ENCODE measurements around the gene PIGU.
"Not testable (repeated sequence)": the region's sequence is repeated elsewhere in the genome, so short reads cannot be mapped to it uniquely, and the experiment has no call there.

The PIGU gene

DNA sequence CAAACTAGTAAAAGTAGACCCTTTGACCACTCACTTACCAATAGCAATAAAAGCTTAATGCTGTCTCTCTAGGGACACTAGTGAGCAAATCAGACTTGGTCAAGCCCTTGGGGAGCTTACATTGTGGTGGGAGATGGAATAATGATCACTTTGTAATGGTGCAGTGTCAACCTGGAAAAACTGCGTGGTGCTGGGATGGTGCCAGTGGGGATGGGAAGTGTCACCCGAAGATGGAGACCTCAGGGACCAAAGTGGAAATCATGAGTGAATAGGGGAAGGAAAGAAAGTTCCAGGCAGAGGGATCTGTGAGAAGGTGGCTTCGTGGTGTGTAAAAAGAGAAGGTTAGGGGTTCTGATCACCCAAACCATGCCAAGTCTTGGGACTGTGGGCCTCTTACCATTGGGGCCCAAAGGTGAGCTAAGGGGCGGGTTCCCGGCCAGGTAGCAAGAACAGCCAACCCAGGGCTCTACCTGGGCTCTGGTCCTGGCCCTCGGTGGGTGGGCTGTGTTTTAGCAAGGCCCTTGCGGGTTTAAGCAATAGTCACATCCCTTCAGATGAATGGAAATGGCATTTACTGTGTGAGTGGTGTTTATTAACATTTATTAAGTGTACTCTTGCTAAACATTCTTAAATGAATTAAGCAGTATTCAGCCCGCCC is 145.2 kb downstream of the PIGU start:
- no peak for DNase-seq (ENCODE audit: low spot score)

DNA sequence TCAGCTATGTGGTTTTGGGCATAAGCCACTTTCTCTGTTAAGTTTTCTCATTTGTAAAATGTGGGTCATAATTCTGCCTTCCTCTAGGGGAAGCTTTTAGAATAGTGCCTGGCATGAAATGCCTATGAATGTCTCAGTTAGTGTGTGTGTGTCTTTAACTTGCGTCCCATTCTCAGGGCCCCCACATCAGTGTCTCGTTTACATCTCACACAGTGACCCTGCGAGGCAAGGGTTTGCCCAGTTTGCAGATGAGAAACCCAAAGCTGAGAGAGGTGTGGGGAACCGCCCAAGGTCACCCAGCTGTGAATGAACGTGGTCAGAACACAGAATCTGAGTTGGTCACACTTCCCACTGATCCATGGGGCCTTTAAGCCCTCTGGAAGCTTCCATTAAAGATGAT is 146.6 kb downstream of the PIGU start:
- DNase-seq (ENCODE audit: low spot score), result no peak

DNA sequence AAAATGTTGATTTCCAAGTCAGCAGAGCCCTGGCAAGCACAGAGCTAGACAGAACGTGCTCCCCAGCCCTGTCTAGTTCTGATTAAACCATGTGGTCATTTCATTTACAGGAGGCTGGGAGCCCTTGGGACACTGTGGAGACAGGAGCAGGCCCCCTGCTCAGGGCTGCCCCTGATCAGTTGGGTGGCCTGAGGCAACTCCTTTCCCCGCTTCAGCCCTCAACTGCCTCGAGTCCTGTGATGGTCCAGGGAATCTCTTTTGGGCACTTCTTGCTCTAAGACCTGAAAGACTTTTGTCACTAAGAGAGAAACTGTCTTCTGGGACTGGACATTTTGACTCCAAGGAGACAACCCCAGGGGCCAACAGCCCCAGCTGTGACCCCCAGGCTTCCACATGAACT is 147.2 kb downstream of the PIGU start:
- DNase-seq (ENCODE audit: low spot score), result no peak

DNA sequence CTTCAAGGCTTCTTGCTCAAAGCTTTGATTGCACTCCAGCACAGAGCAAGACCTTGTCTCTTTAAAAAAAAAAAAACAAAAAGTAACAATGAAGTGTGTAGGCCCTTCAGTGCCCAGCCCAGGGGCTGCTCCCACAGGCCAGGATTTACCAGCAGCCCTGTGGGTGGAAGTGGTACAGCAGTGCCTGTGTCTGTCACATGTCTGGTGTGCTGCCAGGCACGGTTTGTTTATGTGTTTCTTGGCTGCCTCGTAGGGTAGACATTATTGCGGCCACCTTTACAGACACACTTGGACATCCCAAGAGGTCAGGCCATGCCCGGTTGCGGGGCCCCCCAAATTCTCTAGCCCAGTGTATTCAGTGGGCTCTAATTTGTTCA is 148.0 kb downstream of the PIGU start:
- DNase-seq (ENCODE audit: low spot score), result no peak

DNA sequence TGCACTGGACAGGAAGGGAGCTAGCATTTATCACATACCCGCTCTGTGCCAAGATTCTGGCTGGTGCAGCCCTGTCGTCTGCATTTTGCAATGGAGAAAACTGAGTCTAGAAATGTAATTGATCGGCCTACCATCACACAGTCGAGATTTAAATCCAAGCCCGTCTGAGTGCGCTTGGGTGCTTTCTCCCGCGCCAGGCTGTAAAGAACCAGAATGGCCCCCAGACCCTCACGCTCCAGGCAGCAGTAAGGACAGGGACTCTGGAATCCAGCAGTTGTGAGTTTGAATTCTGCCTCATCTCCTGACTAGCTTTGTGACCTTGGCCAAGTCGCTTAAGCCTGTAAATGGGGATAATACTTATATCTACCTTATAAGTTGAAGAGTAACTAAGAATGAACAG is 149.9 kb downstream of the PIGU start:
- no peak for DNase-seq (ENCODE audit: low spot score)

DNA sequence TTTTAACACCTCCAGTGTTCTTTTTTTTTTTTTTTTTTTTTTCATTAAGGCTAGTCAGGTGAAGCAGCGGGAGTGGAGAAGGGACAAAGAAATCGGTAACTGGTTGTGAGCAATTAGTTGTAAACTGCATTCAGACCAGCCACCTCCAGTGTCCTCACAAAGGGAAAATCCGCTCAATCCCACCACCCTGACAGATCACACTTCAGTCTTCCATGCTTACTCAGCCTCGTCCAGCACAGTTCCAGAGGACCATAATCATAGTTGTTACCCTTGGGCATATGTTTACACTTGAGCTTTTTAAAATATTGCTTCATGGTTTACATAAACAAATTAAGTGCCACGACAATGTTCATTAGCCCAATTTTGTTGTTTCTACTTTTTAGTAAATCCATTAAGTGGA is 150.4 kb downstream of the PIGU start:
- DNase-seq (ENCODE audit: low spot score), result no peak

DNA sequence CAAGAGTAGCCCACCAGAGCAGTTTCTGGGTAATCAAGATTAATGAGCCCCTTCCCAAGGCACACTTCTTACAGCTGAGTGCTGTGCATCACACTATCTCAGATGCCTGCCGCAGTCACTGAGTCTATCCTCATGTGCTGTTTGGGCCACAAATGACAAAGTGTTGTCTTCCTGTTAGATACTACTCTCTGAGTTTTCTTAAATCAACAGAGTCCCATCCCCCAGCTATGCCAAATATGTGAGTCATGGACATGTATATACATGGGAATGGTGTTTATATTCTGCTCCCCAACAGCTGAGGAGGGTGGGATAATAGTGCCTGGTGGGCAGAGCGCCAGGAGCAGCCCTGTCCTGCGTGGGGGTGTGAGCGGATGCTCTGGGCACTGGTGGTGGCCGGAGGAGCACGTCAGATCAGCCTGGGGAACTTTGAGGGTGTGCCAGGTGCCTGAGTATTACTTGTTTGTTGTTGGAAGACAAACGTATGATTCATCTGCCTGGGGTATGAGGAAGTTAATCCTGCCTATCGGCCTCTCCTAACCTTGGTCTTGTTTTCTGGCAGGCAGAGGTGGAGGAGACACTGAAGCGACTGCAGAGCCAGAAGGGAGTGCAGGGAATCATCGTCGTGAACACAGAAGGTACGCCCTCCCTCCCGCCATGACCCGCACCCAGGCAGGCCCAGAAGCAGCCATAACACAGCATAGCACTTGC is 151.0 kb downstream of the PIGU start:
- peak; percentile 57 for DNase-seq (ENCODE audit: low spot score)

DNA sequence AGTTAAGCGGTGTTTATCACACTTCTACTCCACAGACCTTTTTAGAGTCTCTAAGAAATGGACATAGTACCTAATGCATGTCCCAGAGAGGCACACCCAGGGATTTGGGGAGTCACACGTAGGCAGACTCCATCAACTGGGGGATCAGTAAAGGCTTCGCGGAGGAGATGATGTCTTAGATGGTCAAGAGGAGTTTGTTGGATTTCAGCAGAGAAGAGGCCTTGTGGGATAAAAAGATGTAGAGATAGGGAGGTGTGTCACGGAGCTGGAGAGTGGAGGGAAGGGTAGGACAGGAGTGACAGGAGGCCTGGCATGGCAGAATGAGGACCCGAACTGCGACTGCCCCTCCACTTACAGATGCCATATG is 151.6 kb downstream of the PIGU start:
- DNase-seq (ENCODE audit: low spot score), result no peak

DNA sequence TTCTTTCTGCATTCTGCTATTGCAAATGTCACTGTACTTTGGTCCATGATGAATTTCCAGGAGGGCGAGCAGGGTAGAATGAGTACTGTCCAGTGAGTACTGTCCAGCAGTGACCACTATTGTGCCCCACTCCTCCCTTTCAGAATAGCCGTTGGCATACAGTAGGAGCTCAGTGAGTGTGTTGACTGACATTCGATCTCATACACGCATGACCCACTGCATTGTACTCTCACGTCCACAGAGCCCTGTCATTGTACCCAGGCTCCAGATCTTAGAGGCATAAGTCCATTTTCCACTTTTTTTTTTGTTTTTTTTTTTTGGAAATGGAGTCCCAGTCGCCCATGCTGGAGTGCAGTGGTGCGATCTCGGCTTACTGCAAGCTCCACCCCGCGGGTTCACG is 152.5 kb downstream of the PIGU start:
- DNase-seq (ENCODE audit: low spot score), result no peak

DNA sequence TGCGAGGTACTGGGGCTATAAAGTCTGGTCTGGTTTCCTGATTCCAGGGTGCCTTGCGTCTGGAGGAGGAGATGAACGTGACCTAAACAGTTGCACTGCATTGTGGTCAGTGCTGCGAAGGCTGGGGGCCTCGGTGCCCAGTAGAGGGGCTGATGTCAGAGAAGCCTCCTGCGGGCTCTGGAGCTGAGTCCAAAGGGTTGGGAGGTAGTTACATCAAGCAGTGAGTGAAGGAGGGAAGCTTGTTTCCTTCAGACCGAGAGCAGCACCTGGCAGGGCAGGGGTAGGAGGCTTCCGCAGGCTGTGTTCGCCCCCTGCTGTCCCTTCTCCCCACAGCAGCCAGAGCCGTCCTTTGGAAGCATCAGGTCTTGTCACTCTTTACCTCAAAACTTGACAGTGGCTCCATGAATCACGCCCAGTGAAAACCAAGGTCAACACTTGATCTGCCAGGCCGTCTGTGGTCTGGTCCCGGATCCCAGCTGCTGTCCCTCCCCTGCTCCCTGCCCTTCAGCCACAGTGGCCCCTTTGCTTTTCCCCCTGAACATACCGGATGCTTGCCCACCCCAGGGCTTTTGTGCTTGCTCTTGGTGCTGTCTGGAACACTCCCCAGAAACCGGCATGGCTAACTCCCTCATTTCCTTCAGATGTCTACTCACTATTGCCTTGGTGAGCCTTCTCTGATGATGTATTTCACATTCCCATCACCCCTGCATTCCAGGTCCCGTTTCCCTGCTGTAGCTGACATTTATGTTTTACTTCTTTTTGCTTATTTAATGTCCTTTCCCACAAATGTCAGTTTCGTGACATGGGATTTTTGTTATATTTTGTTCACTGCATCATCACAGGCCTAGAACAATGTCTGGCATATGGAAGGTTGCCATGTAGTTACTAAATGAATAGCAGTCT is 153.7 kb downstream of the PIGU start:
- peak; percentile 91 for DNase-seq (ENCODE audit: low spot score)

DNA sequence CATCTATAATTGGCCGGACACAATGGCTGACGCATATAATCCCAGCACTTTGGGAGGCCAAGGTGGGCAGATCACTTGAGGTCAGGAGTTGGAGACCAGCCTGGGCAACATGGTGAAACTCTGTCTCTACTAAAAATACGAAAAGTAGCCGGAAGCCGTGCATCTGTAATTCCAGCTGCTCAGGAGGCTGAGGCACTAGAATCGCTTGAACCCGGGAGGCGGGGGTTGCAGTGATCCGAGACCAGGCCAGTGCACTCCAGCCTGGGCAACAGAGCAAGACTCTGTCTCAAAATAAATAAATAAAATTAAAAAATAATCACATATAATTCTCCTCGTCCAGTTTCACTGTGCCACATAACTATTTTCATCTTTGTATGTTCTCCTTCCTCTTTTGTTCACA is 157.1 kb downstream of the PIGU start:
- not testable (repeated sequence) for DNase-seq (ENCODE audit: low spot score)

DNA sequence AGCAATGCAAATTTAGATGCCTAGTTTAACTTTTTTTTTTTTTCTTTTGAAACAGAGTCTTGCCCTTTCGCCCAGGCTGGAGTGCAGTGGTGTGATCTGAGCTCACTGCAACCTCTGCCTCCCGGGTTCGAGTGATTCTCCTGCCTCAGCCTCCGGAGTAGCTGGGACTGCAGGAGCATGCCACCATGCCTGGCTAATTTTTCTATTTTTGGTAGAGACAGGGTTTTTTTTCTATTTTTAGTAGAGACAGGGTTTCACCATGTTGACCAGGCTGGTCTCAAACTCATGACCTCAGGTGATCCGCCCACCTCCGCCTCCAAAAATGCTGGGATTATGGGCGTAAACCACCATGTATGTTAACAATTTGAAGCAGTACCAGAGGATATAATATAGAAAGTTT is 158.0 kb downstream of the PIGU start:
- not testable (repeated sequence) for DNase-seq (ENCODE audit: low spot score)

DNA sequence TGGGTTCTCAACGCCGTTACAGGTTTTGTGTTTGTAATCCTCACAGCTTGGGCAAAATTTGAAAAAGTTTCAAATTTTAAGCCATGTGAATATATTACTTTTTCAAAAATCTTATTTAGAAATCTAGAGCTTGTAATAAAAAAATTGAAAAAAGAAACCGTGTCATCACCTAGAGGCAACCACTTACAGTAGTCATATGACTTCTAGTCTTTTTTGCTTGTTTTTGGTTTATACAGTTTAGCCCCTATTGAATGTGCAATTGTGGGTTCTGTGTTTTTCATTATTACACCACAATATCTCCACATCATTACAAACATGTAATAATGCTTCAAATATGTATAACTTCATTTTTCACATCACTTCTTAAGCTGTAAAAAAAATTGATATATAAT is 159.8 kb downstream of the PIGU start:
- DNase-seq (ENCODE audit: low spot score), result no peak

DNA sequence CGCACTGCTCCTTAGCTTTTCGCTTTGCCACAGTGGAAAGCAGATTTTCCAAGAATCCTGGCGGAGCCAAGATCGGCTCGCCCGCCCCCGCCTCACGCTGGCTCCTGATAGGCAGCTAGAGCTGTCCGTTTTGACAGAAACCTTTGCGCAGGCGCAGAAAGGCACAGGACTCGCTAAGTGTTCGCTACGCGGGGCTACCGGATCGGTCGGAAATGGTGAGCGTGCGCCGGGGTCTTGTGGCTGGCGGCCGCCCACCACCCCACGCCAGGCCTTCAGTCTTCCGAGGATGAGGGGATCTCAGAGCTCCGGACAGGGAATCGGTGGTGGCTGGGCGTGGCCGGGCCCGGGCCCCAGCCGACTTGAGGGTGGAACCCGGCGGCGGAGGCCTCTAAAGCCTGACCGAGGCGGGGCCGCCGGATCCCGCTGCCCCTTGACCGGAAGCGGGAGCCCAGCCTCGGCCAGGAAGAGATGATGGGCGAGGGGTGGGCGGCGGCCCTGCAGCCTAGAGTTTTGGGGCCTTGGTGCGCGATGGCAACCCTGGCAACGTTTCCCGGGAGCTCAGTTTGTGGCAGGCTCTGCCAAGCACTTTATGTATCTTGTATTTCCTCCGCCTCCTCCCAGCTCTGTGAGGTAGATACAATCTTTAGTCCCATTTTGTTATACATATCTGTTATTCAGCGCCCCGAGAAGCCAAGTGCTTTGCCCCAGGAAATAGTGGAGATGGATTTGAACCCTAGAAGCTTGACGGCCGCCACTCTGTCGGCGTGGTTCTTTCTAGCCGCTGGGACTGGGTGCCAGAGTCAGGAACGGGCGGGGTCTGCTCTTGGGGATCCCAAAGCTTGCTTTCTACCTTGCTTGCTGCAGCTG is 160.4 kb downstream of the PIGU start, which contains the start of gene DYNLRB1:
DYNLRB1 (plus strand) TSS at position 176 of the 867 bp plus-strand sequence; CDS start at position 213, 37 bp downstream.
- DNase-seq (ENCODE audit: low spot score), result peak; percentile 98

DNA sequence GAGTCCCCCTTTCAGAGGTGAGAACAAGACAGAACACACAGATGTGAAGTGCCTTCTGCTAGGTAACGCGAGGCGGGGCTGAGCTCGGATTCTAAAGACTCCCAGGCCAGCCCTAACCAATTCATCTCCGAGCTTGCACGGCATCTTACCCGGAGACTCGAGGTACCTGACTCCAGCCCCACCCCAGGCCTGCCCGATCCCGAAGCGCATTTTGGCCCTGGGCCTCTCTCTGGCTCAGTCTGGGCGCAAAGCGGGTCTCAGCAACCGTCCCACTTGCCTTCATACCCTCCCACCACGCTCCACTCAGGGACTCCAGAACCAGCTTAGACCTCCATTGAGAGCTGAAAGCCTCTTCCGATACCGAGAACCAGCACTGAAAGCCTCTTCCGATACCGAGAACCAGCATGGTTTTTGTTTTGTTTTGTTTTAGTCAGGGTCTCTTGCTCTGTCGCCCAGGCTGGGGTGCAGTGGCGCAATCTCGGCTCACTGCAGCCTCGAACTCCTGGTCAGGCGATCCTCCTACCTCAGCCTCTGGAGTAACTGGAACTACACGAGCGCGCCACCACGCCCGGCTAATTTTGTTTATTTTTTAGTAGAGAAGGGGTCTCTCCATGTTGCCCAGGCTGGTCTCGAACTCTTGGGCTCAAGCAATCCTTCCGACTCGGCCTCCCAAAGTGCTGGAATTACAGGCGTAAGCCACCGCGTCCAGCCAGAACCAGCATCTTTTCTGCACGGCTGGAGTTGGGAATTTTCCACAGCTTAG is 161.2 kb downstream of the PIGU start:
- DNase-seq (ENCODE audit: low spot score), result peak; percentile 90

DNA sequence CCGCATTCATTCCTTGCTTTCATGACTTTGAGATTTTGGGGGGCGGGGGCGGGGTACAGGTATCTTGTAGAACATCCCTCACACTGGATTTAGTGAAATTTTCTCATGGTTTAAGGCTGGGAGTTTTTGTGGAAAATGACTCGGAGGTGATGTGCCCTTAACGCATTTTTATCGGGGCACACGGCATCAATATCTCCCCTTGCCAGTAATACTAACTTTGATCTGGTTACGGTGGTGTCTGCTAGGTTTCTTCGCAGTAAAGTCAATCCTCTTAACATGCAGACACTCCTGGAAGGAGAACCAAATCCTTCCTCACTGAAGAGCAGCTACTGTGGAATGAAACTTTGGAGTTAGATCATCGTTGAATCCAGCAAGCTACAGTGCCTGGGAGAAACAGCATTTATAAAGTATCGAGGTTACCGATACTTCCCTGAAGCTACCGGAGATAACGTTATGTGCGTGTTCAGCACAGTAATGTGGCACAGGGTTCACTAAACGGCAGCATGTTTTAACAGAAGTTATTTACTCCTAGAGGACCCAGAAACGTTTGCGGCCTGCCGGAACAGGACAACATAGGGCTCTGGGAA is 161.9 kb downstream of the PIGU start:
- no peak for DNase-seq (ENCODE audit: low spot score)

DNA sequence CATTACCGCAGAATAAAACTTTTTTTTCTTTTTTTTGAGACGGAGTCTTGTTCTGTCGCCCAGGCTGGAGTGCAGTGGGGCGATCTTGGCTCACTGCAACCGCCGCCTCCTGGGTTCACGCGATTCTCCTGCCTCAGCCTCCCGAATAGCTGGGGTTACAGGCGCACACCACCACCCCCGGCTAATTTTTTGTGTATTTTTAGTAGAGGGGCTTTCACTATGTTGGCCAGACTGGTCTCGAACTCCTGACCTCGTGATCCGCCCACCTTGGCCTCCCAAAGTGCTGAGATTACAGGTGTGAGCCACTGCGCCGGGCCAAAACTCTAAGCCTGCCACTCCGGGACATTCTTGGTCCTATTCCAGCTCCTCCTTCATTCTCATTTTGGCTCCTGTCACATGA is 162.9 kb downstream of the PIGU start:
- not testable (repeated sequence) for DNase-seq (ENCODE audit: low spot score)

DNA sequence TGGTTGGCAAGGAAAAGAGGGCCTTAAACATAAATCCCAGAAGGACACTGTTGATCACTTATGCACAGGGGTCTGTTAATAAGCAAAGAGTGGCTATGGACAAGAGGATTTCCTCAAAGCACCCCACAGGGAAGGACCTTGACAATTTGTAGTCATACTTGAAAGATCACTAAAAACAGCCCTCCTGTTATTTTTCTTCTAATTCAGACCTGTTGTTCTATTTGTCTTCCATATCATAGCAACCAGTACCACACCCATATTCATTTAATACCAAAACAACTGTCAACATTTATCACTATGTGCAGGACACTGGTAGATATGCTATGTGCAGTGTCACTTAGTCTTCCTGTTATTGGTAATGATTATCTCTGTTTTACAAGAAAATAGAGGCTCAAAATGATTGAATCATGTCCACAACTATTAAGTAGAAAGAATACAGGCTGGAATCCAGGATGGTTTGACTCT is 163.9 kb downstream of the PIGU start:
- DNase-seq (ENCODE audit: low spot score), result no peak

DNA sequence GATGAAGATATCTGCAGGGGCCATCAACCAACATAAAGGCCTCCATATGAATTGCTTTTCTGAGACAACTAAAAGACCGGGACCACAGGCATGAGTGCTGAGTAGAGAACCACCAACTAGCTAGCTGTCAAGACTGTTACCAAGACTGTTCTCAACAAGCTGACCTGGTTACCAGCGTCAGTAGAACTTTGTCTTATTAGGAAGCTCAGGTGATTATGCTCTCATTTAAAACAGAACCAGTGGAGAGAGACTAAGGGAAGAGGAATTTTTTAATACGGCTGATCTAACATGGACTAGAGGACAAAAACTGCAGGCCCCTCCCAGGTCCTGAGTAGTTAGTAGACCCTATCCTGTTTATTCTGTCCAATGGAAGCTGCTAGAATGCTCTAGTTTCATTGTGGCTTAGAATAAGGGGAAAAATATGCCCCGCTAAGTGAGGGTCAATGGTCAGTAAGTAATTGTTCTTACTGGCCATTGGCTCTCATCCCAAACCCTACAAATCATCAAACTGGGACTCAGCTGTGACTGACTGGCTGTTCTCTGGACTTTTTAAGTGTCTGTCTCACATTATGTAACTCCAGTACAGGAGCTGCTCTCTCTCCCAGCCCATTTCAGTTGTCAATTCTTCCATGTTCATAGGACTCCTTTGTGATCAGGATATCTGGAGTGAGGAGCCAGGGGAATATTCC is 164.5 kb downstream of the PIGU start:
- no peak for DNase-seq (ENCODE audit: low spot score)

DNA sequence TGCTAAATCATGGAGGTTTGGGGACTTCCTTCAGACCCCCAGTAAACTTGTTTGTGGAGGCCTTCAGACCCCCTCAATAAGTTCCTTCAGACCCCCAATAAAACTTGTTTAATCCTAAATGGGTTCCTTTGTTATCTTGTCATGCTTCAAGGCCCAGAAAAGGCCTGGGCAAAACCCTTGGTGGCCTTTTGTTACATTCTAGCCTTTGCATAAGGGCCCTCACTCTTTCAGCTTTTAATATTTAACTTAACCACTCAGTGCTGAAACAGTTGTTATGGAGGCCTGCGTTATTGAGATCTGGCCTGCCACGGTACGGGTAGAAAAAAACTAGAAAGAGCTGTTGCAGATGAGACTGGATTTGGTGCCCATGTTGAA is 165.0 kb downstream of the PIGU start:
- no peak for DNase-seq (ENCODE audit: low spot score)

Measured in HuH-7 (cell line).